ENCODE measurements around the gene CAMK1D.
"Not testable (repeated sequence)": the region's sequence is repeated elsewhere in the genome, so short reads cannot be mapped to it uniquely, and the experiment has no call there.

DNA sequence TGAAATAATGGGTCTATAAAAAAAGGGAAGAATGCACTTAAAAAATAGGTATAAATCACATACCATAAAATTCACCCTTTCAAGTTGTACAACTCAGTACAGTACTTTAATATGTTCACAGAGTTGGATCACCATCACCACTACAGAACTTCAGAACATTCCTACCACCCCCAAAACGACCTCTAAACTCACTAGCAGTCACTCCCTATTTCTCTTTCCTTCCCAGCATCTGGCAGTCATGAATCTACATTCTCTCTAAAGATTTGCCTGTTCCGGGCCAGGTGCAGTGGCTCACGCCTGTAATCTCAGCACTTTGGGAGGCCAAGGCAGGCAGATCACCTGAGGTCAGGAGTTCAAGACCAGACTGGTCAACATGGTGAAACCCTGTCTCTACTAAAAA, 394.1 kb downstream of the CAMK1D start:
- TF ChIP-seq, protein P1, sequence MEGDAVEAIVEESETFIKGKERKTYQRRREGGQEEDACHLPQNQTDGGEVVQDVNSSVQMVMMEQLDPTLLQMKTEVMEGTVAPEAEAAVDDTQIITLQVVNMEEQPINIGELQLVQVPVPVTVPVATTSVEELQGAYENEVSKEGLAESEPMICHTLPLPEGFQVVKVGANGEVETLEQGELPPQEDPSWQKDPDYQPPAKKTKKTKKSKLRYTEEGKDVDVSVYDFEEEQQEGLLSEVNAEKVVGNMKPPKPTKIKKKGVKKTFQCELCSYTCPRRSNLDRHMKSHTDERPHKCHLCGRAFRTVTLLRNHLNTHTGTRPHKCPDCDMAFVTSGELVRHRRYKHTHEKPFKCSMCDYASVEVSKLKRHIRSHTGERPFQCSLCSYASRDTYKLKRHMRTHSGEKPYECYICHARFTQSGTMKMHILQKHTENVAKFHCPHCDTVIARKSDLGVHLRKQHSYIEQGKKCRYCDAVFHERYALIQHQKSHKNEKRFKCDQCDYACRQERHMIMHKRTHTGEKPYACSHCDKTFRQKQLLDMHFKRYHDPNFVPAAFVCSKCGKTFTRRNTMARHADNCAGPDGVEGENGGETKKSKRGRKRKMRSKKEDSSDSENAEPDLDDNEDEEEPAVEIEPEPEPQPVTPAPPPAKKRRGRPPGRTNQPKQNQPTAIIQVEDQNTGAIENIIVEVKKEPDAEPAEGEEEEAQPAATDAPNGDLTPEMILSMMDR (IDR thresholded peaks at IDR 0.05), result not testable (repeated sequence)
- TF ChIP-seq POLR2A (IDR thresholded peaks at IDR 0.05), result not testable (repeated sequence)

Measured in breast epithelium (tissue), 3 donors.